NAMALWA (cell line): ENCODE results near the gene SLC6A8.
"Not testable (repeated sequence)": the region's sequence is repeated elsewhere in the genome, so short reads cannot be mapped to it uniquely, and the experiment has no call there.

Source experiments
- DNase-seq: peaks from one replicate; pipeline ENCODE4 v3.0.0-alpha.2; 2015; ENCODE audit warnings: low spot score

SLC6A8 gene

DNA sequence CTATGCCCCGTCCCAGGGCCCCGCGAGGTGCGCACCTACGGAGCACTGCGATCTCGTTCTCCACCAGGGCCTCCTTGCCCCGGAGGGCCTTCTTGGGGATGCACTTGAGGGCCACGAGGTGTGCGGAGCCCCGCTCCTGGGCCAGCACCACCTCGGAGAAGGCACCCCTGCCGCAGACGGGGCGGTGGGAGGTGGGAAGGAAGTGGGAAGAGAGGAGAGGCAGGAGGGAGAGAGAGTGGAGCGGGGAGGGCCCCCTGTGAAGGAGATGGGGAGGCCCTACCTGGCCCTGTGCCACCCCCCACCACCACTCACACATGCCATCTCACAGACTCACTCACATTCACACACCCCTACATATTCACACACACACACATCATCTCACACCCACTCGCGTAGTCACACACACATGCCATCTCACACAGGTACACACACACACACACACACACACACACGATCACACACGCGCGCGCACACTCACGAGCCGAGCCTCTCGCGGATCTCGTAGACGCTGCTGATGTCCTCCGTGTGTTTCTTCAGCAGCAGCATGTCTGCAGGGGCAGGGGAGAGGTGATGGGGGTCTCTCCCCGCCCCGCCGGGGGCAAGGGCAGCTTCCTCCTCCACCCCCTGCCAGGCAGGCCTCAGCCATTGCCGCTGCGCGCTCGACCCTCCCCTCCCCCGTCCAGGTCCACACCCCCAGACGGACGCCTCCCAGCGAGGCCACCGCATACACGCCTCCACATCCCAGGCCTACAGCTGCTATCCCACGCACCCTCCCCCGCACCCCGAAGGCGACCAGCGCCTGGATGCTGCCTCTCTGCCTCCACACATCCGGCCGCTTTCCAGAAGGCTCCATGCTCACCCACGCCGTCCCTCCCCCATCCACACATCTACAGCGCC, 14.9 kb upstream of the SLC6A8 start:
- DNase-seq, result no peak

DNA sequence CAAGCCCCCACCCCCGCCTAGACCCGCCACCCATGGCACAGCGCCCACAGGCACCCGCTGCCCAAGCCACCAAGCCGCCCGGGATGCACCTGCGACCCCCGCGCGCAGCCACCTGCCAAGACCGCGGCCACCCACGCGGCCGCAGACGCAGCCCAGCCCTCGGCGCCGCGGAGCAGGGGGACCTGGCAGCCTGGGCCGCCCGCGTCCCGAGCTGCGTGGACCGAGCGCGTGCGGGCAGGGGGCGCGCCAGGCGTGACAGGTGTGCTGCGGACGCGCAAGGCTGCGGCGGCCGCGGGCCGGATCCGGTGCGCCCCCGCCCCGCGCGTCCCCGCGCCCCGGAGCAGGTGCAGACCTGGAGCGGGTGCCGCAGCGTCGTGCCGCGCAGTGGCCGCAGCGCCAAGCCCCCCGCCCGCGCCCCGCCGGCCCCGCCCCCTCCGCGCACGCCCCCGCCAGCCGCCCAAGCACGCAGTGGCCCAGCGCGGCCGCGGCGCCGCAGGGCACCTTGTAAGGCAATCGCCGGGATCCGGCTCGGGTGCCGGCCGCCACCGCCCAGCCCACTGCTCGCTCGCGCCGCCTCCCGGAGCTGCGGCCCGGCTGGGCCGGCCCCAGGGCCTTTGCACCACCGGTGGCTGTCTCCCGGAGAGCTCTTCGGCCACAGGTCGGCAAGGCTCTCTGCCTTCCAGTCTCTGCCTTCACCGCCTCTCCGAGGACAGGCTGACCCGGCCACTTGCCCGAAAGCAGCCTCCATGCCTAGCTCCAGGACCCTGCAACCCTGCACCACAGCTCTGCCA, 14.1 kb upstream of the SLC6A8 start, which contains the start of gene PNCK:
TSS of gene PNCK (minus strand) at position 386 of the 791 bp plus-strand sequence. CDS start 737 bp downstream, outside the sequence.
- no peak for DNase-seq

DNA sequence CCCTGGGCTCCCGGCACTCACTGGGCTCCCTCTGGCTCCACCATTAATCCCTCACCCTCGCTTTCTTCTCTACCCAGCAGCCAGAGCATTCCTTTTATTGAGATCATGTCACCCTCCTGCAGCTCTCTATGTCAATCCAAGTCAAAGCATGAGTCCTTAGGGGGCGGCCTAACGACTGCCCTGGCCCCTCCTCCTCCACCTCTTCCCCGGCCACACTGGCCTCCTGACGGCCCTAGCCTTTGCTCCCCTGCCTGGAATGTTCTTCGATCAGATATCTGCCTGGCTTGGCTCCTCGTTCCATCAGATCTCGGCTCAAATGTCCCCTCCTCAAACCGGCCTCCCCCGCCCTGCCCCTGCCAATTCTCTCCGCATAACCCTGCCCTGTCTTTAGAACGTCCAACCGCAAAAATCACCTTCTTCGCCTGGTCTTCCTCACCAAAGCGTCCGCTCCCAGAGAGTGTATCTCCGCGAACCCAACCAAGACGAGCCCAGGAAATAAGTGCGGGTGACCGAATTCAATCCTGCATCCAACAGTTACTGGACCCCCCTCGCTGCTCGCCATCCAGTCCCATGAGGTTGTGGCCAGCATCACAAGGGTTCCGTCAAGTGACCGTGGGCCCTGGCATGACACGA, 13.4 kb upstream of the SLC6A8 start:
- no peak for DNase-seq

DNA sequence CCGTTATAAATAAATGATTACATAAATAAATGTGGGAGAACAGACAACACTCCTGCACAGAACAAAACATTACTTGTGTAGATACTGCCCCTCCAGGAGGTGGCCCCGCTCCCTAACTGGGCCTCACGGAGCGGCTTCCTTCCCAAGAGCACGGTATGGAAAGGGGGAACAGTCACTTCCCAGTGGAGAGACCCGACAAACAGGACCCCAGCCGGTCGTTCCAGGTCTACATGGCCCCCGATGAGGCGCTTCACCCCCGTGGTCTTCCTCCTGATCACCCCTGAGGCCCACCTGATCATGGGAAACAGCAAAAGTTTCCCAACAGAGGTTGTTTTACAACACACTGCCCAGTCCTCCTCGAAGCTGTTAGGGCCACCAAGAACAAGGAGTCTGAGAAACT, 6.6 kb upstream of the SLC6A8 start:
- no peak for DNase-seq

DNA sequence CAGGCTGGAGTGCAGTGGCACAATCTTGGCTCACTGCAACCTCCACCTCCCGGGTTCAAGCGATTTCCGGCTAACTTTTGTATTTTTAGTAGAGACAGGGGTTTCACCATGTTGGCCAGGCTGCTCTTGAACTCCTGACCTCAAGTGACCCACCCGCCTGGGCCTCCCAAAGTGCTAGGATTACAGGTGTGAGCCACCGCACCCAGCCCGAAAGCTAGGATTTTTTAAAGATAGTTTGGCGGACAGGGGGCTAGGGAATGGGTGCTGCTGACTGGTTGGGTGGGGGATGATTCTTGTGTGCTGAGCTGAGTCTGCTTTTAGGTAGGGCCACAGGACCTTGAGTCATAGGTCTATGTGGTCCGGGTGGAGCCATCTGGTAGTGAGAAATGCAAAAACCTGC, 4.2 kb upstream of the SLC6A8 start:
- not testable (repeated sequence) for DNase-seq

DNA sequence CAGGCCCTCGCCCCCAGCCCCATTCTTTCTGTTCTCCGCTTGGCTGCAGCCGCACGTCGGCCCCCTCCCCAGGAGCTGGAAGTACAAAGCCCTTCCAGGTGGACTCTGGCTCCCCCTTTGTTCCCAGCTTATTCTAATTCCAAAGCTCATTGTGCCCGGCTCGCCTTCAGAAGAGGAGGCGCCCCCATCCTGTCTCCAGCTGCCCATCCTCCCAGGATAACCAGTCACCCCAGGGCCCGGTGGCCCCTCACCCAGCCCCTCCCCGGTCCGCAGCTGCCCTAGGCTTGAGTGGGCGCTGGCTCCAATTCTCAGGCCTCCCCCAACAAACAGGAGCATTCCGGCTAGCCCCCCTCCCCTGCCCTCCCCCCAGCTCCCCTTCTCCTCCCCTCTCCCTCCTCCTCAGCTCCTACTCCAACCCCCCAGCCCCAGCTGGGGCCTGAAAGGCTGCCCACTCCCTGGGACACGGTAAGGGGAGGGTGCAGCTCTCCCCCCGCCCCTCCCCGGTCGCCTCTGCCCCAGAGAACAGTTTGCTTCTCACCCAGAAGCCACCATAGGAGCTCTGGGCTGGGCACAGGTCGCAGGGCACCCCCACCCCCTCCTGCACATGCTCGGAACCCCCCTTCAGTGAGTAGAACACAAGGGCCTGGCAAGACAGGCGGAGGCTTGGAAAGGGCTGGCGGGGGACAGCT, 3.1 kb upstream of the SLC6A8 start:
- DNase-seq, result no peak

DNA sequence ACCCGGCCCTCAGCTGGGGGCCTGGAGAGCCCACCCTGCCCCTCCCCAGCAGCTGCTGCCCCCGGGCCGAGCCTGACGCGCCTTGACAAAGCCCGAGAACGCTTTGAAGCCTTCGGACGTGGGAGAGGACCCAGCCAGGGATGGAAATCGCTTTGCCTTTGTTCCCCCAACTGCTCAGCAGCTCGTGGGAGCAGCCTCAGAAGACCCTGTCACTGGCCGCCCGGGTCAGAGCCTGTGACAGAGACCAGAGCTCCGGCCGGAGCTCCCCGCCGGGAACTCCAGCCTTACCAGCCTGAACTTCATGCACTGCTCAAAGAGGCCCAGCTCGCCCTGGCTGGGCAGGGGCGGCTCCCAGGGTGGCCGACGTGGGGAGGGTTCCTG, 2.6 kb upstream of the SLC6A8 start:
- no peak for DNase-seq

DNA sequence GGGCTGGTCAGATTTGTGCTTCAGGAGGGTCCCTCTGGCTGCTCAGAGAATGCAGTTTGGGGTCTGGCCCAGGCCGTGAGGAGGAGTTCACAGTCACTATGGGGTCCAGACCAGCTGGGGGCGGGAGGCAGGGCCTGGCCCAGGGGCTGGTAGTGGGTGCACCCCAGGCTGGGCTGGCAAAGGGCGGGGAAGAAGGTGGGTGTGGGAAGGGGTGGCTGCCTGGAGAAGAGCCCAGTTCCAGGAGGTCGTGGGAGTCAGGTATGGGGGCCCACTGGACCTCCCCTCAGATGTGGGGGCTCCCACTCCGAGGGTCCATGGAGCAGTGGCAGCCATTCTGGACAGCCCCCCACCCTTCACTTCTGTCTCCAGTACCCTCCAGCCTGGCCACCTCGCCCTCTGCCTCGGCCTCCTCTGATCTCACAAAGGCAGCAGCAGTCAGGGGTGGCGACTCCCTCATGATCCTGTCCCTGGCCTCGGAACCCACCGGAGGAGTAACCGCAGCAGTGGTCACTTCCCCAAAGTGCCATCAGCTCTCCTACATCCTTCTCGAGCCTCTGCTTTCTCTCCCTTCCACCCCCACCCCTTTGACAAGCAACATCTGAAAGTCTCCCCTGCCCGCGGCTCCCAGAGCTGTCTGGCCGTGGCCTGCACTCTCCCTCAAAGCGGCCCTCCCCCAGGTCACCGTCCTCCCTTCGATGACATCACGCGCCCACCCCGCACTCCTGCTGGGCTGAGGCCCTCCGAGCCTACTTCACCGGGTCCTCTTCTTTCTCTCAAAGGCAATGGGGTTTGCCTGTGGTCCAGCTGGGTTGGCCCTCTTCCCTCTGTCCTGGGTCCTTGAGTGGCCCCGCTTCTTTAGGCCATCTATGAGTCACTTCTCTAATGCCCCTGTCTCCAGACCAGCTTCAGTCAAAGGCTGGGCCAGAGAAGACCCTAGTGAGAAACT, 1.7 kb upstream of the SLC6A8 start:
- DNase-seq, result no peak

DNA sequence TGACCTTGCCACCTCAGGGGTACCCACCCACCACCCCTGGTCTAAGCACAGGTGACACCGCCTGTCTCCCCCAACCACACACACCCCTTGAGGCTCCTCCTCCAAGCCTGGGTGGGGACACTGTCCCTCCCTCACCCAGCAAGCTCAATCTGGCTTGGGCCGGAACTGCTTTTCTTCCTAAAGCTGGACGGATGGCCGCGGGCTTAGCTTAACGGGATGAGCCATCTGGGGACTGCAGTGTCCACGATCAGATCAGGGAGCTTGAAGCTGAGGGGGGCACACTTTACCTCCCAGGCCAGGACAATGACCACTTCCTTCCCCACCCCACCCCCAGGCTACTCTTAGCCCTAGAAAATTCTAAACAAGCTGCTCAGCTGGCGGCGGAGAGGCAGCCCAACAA, 1.0 kb upstream of the SLC6A8 start:
- DNase-seq, result no peak

DNA sequence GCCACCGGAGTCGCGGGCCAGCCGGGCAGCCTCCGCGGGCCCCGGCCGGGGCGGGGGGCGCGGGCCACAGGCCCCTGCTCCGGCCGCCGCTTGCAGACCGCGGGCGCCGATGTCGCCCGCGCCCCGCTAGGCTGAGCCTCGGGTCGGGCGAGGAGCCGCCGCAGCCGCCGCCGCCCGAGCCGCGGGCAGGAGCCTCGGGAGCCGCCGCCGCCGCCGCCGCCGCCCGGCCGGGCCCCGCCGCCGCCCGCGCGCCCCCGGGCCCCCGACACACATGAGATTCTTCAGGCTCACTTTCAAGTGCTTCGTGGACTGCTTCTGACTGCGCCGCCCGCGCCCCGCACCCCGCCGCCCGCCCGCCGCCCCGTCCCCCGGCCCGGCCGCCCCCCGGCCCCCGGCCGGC, 345 bp downstream of the SLC6A8 start:
- DNase-seq, result no peak

DNA sequence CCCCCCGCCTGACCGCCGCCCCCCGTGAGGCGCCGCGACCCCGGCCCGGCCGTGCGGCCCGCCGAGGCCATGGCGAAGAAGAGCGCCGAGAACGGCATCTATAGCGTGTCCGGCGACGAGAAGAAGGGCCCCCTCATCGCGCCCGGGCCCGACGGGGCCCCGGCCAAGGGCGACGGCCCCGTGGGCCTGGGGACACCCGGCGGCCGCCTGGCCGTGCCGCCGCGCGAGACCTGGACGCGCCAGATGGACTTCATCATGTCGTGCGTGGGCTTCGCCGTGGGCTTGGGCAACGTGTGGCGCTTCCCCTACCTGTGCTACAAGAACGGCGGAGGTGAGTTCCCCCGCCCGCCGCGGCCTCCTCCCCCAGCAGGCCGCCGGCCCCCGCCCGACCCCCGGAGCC, 780 bp downstream of the SLC6A8 start:
- no peak for DNase-seq

DNA sequence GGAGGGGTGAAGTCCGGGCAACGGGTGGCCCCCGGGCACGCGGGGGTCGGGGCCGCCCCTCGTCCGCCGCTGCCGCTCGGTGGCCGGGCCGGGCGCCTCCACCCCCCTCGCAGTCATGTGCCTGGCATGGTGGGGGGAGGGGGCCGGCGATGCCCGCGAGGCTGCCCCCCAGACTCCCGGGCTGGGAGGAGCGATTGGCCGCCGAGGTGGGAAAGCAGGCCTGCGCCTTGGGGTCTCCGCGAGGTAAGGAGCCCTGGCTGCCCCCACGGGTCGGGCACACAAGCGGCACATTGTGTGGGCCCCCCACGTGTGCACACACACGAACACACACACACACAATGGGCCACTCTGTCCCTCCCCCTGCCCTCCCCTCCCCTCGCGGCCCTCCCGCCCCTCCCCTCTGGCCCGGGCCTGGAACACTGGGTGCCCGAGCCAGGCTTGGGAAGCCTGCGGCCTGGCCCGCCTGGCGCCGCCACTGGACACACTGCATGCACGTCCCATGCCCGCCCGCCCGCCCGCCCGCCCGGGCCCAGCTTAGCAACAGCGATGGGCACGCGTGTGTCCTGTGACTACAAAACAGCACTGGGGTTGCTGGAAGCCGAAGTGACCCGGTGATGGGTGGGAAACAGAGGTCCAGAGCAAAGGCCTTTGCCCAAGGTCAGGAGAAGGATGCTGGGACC, 1.3 kb downstream of the SLC6A8 start:
- DNase-seq, result no peak

DNA sequence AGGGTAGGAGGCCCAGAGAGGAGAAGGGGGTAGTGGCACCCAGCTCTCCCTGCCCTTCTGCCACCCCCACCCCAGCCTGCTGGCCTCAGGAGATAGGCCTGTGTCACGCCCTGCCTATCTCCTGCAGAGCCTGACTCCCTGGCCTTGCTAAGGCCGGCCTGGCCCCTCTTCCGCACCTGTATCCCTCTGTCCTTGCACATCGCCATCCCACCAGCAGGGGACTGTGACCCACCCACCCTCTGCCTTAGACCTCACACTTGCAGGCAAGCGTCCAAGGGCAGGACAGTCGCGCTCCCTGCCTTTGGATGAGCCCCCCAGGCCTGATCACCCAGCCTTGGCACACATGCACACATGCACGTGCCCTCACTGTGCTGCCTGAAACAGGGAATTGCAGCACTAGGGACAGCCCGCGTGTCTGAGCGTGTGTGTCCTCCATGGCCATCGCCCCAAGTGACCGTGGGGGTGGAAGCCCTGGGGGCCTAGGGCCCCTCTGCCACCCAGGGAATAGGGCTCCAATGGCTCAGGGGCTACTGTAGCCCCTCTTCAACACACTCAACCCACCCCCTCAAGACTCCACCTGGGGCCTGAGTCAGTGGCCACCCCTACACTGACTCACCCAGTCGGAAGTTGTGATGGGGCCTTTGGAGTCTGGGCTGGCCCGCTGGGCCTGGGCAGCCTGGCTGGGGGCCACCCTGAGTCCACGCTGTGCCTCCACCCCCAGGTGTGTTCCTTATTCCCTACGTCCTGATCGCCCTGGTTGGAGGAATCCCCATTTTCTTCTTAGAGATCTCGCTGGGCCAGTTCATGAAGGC, 2.1 kb downstream of the SLC6A8 start:
- no peak for DNase-seq

DNA sequence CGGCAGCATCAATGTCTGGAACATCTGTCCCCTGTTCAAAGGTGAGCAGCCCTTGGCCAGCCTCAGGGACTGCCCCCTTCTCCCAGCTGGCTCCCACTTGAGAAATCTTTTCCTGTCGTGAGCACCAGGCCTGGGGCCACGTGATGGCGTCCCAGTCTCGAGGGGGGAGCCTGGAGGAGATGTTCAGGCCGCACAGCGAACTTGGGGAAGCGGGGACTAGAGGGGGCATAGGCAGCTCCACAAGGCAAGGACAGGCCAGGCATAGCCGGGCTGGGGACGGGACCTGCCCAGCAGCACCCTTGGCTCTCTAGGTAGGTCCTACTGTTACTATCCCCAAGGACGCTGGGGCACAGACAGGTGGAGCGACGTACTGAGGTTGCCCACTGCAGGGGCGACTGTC, 2.7 kb downstream of the SLC6A8 start:
- DNase-seq, result no peak

DNA sequence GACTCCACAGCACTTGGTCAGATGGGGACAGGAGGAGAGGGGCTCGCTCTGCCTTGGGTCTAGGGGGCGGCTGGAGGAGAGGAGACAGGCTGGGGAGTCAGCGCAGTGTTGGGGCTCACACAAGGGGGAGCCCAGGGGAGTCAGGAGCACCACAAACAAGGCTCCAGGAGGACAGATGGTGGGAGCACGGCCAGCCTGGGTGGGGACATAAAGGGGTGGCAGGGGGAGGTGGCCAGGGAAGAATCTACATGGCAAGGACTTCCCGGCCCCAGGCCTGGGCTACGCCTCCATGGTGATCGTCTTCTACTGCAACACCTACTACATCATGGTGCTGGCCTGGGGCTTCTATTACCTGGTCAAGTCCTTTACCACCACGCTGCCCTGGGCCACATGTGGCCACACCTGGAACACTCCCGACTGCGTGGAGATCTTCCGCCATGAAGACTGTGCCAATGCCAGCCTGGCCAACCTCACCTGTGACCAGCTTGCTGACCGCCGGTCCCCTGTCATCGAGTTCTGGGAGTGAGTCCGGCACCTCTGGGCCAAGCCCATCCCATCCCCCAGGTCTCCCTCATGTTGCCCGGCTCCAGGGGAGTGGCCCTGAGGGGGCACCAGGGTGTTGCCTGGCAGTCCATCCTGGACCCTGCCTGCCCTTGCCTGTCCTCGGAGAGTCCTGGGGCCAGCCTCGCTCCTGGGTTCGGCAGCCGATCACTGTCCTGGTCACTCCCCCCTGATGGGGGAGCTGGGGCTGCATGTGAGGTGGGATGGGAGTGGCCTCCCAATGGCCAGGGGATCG, 3.5 kb downstream of the SLC6A8 start:
- not testable (repeated sequence) for DNase-seq

DNA sequence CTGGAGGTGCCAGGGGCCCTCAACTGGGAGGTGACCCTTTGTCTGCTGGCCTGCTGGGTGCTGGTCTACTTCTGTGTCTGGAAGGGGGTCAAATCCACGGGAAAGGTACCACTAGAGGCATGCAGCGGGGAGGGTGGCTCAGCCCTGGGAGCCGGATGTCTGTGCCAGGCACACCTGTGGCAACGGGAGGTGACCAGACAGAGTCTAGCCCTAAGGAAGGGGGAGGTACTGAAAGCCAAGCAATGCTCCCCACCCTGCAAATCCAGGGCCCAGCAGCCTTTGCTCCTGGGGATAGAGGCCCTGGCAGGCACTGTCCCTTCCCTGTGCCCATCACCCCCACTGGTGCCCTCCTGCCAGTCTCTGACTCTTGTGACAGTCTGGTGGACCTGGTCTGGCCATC, 4.3 kb downstream of the SLC6A8 start:
- no peak for DNase-seq

DNA sequence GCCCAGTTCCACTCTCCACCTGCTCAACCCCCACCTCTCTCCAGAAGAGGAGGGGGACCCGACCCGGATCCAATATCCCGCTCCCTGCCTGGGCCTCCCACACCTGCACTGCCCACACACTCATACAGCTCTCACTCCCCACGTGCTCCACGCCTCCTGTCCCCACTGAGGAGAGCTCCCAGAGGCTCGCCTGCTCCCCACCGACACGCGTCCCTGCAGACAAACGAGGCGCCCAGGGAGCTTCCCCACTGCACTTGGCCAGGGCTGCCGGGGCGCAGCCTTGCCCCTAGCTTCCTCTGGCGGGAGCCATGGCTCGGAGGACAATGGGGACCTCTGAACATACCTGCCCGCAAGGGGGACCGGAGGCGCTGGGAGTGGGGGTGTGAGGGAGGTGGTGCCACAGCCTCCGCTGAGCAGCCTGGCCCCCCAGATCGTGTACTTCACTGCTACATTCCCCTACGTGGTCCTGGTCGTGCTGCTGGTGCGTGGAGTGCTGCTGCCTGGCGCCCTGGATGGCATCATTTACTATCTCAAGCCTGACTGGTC, 5.0 kb downstream of the SLC6A8 start:
- no peak for DNase-seq
